SKM-1 (cell line): ENCODE measurements around the gene CTDNEP1.

ENCODE experiments used
- DNase-seq: peaks from one replicate; lab custom pipeline; 2025; ENCODE audit not compliant: unreplicated experiment; lab: John Stamatoyannopoulos, UW

Gene CTDNEP1

GRCh38 chr17:7216242-7217112, 35.1 kb downstream of the CTDNEP1 start:
- no peak for DNase-seq

GRCh38 chr17:7215652-7216180, 35.8 kb downstream of the CTDNEP1 start:
- no peak for DNase-seq

DNA sequence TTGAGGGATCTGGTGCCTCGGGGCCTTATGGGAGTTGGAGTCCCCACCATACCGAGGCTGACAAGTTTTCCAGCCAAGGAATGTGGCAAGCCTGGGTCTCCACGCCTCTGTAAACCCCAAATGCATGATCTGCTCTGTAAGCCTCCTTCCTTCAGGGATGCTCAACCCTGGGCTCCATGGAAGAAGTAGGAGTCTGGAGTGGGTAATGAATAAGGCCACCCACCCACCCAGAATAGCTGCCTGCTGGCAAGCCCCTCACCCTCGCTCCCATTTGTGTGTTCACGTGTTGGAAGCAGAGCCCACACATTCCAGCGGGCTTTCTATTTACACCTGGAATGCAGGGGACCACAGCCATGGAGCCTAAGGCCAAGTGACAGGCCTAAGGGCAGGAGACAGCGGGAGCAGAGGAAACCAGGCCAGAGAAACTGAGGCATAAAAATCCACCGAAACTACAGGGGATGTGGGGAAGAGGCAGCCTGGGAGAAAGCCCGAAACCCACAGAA, 36.3 kb downstream of the CTDNEP1 start:
- DNase-seq, result no peak

DNA sequence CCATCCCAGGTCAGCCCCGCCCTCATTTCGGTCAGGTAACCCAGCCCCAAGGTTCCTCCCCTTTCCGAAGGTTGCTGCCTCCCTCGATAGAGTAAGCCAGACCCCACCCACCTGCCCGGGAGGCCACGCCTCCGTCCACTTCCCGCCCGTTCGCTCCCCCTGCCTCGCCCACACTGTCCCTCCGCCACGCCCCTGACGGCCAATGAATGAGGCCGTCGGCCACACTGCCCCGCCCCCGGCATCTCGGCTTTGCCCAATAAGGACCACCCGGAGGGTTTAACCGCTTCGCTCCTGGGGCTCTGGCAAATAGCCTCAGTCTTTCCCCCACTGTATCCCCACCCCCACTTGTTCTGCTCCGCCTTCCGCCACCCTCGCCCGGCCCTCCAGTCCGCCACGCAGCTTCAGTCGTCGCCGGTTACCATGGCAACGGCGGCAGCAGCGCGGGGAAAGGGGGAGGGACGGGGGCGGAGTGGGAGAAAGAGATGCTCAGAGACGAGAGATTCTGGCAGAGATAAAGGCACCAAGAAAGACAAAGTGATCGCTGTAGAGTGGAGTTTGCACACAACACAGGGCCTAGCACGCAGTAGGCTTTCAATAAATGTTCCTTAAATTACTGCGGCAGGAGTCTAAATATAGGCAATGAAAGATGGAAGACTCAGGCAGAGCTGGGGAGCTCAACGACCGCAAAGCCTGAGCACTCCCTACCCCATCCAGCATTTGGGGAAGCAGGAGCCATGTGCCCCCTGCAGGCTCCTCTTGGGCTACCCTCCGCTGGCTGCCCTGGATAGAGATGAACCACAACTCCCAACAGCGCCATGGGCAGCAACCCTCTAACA, 37.0 kb downstream of the CTDNEP1 start:
- DNase-seq, result peak; percentile 56

GRCh38 chr17:7213895-7214299, 37.6 kb downstream of the CTDNEP1 start:
- DNase-seq, result peak; percentile 8

- DNase-seq, result no peak
Observed at GRCh38 chr17:7211491-7212273, 39.9 kb downstream of the CTDNEP1 start.

GRCh38 chr17:7208754-7209460, 42.6 kb downstream of the CTDNEP1 start:
- DNase-seq, result no peak

DNA sequence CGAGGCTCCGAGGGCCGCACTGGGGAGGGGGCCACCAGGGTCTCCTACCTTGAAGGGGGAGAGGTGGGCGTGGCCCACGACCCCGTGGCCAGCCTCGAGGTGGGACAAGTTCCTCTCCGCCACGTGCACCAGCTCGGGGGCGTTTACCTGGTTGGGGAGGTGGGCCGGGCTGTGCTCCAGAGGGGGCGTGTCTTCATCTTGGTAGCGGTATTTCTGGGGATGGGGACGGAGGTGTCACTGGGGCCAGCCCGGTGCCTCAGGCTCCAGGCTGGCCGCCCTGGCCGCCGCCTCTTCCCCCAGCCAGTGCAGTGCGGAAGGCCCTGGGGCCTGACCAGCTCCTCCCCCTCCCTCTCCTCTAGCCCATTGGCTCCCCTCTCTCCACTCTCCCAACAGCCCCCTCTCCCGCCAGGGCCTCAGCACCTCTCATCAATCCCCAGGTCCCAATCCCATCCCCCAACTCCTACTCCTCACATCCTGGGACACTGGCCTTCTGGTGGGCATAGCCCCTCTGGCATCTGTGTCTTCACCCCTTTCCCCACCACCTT, 43.4 kb downstream of the CTDNEP1 start:
- DNase-seq, result no peak

GRCh38 chr17:7207120-7208001, 44.2 kb downstream of the CTDNEP1 start:
- no peak for DNase-seq

- no peak for DNase-seq
Observed at GRCh38 chr17:7205561-7205960, 46.0 kb downstream of the CTDNEP1 start.

DNA sequence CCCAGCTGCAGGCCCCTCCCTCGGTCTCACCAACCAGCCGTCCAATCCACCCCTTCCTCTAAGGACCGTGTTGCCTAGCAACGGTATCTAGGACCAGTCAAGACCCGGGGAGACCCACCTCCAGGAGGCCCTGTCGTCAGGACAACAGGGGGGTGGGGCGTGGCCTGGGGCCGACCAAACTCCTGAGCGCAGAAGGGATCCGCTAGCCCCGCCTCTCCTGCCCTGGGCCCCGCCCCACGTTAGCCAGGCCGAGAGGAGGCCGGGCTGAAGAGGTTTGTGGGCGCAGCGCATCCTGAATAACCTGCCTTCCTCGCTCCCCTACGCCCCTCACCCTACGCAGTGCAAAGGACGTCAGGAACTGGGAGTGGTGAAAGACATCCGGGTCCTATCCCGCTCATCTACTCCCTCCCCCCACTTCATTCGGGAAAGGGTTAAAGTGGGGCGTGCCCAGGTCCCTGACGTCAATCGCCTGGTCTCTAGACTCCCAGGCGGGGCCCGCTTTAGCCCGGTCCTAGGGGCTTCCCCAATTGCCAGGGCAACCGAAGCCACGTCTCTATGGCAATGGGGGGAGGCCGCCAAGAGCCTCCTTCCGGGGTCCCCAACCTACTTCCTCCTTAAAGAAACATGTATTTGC, 46.6 kb downstream of the CTDNEP1 start:
- no peak for DNase-seq

DNA sequence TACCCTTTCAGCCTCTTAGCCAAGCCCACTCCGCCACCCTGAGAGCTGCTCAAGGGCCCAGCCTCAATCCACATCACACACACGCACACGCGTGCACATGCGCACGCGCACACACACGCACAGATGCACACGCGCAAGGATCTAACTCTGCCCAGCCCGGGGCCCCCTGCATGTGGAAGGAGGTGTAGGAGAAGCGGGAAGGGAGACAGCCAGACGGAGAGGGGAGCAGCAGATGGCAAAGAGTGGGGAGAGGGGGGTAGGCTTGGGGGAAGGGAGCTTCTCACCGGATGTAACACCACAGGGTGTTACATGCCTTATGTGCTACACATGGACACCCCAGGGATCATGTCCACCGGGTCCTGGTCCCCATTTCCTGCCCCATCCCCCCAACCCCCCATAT, 47.2 kb downstream of the CTDNEP1 start:
- no peak for DNase-seq

DNA sequence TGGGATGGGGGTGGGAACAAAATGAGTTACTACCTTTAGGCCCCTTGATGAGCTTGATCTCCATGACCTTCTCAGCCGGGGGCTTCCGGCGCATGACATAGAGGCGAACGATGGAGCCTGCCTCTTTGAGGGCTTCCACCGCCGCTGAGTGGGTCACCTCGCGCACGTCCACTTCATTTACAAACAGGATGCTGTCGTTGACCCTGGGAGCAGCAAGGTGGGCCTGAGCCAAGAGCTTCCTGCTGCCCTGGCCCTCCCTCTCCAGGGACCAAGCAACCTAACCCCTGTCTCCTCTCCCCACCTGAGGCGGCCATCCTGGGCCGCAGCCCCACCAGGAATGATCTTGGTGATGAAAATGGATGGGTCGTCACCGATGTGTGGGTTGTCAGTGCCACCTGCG, 48.1 kb downstream of the CTDNEP1 start:
- no peak for DNase-seq

GRCh38 chr17:7196651-7197401, 54.7 kb downstream of the CTDNEP1 start:
- no peak for DNase-seq

DNA sequence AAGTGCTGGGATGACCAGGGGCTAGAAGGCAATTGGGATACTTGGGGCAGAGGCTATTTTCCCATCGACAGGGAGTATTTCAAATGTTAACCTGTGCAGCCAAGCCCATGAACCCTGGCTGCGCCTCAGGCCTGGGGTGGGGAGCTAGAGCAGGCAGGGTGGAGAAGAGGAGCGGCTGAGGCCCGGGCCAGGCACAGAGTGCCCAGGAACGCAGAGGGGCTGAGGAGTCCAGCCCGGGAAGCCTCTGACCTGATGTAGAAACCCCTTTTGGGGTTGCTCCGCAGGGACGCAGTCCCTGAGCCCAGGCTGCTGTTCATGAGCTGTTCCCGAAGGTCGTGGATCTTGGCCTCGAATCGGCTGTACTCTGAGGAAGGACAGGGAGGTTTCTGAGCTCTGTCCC, 55.6 kb downstream of the CTDNEP1 start:
- no peak for DNase-seq
